ENCODE measurements around the gene SLC13A4.
"Not testable (repeated sequence)": the region's sequence is repeated elsewhere in the genome, so short reads cannot be mapped to it uniquely, and the experiment has no call there.

SLC13A4 gene

DNA sequence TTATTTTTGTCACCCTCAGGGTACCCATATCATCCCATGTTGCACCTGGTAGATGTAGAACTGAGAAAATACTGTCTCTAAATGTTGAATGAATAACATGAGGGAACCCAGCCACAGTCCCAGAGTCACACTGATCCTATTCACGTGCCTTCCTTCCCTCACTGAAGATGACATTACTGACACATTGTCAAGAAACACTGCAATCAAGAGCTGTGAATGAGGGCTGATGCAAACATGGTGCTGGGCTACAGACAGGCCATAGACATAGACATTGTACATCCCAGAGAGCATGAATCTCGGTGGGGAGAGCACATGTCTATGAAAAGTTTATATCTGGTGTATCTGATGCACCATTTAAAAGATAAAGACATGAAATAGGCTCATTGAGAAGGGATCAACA, 9.8 kb downstream of the SLC13A4 start:
- DNase-seq = no peak

DNA sequence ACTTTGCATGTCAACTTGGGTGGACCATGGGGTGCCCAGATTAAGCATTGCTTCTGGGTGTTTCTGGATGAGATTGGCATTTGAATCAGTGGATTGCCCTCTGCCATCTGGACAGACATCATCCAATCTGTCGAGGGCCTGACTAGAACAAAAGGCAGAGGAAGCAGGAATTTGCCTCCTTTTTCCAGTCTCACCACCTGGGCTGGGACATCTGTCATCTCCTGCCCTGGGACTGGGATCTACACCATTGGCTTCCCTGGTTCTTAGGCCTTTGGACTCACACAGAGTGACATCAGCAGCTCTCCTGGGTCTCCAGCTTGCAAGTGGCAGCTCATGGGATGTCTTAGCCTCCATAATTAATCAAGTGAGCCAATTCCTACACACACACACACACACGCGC, 10.3 kb downstream of the SLC13A4 start:
- DNase-seq = no peak

DNA sequence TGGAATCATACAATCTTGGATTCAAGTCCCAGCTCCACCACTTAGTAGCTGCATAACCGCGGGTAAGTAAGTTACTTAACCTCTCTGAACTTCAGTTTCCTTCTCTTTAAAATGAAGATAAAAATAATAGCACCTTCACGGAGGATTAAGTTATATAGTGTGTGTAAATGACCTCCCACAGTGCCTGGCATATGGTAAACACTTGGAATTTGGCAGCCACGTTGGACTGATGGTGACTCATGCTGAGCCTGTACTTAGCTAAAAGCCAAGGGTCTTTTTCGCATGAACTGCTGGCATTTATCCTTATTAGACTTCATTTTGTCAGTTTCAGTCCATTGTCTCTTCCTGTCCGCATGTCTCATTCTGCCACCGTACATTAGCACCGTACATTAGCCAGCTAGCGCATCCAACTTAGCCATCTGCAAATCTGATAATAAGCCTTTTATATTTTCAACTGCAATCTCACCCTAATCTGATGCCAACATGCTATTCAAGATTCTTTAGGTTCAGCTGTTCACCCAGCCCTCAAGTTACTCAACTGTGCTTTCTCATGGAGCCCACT, 11.2 kb downstream of the SLC13A4 start:
- no peak for DNase-seq

- DNase-seq = no peak
Measured at GRCh38 chr7:135715673-135716072, 12.3 kb downstream of the SLC13A4 start.

GRCh38 chr7:135715055-135715522, 12.9 kb downstream of the SLC13A4 start:
- no peak for DNase-seq

- no peak for DNase-seq
Measured at GRCh38 chr7:135714534-135715009, 13.4 kb downstream of the SLC13A4 start.

- no peak for DNase-seq
Measured at GRCh38 chr7:135713836-135714470, 14.0 kb downstream of the SLC13A4 start.

DNA sequence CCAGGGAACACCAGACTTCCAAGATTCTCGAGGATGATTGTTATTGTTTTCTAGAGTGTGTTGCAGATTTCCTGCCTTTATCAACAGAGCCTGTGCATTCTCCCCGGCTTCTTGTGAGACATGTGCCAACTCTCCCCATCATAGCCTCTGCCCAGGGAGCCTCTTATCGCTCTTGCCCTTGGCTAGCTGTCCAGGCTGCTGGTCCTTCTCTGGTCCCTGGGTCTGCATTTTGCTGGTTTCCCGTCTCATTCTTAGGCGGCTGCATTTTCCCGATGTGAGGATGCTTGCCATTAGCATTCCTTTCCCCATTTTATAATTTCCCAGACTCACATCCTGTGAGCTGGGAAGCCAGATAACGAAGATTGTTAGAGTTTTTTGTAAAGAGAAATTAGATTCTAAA, 15.2 kb downstream of the SLC13A4 start:
- DNase-seq = no peak

DNA sequence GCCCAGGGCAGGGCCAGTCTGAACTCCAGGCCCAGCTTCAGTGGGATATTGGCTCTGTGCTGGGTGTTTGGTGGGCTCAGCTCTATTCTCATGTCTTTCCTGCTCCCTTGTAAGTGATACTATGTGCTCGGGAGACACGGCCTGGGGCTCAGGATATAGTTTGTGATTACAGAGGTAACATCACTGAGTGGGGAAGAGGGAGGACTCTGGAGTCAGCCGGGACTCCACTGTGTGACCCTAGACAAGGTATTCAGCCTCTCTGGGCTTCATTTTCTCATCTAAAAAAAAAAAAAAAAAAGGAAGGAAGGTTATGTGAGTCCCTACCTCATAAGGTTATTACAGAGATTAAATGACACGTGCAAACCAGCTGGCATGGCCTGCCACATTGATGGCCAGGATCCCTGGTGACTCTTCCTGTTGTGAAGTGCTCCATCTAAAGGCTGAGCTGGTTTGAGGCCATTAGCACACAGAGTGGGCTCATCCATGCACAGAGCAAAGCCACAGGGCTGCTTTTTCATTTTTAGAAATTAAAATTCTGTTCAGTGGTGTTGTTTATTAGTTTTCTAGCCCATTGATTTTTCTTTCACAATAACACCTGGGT, 15.7 kb downstream of the SLC13A4 start:
- no peak for DNase-seq

GRCh38 chr7:135711139-135711469, 16.9 kb downstream of the SLC13A4 start:
- DNase-seq = no peak

- no peak for DNase-seq
Measured at GRCh38 chr7:135710417-135711138, 17.4 kb downstream of the SLC13A4 start.

GRCh38 chr7:135709508-135709907, 18.5 kb downstream of the SLC13A4 start:
- no peak for DNase-seq

GRCh38 chr7:135708041-135708440, 19.9 kb downstream of the SLC13A4 start:
- no peak for DNase-seq

- no peak for DNase-seq
Measured at GRCh38 chr7:135707570-135707966, 20.4 kb downstream of the SLC13A4 start.

DNA sequence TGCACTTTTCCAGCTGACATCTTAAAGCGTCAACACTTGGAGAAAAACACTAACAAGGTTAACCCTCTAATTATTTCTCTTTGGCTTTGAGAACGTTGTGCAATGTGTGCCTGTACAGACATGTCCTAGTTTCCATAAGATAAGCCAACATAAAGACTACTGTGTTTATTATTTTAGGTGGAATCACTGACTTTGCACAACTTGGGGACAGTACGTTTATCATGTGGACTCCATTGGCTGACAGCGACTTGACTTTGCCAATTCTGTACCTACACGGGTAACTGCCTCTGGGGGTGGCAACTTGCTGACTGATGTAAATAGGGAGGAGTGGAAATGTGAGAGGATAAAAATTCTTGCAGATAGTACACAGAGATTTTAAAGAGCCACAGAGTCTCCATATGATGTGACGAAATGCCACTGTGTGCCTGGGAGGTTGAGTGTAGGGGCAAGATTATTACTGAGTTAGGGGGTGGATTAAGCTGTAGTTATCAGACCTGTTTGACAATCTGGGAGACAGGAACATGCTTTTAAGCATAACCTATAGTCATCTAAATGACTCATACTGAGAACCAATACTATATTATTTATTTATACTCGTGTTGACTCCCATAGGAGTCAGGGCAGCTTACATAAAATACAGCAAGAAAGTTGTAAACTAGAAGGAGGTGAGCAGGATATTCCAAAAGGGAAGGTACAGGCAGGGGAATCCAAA, 21.0 kb downstream of the SLC13A4 start:
- no peak for DNase-seq

DNA sequence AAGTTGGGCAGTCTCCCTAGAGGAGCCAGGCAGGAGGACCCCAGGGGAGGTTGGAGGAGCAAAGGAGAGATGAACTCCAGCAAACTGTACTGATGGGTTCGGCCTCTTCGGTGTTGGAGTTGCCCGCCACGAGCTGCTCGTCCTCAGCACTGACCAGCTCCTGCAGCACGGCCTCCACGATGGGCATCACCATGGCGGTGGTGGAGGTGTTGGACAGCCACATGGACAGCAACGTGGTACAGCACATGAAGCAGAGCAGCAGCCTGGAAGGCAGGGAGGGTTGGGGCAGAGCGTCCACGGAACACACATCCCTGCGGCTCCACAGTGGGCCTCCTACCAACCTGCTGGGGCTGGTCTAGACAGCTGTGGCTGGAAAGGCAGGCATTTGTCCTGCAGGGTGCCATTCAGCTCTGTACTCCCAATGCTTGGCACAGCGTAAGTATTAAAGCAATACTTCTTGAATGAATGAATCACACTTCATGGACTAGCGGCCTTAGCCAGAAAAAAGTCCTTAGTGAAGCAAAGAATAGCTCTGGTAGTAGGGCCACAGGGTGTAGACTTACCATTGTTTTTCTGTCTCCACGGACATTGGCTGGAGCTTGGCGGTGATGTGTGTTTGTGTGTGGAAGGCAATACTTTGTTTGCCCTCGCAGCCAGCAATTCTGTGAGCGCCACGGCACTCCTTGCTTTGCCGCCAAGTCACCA, 21.8 kb downstream of the SLC13A4 start:
- DNase-seq = no peak

GRCh38 chr7:135704698-135705097, 23.3 kb downstream of the SLC13A4 start:
- no peak for DNase-seq

- no peak for DNase-seq
Measured at GRCh38 chr7:135704074-135704473, 23.9 kb downstream of the SLC13A4 start.

DNA sequence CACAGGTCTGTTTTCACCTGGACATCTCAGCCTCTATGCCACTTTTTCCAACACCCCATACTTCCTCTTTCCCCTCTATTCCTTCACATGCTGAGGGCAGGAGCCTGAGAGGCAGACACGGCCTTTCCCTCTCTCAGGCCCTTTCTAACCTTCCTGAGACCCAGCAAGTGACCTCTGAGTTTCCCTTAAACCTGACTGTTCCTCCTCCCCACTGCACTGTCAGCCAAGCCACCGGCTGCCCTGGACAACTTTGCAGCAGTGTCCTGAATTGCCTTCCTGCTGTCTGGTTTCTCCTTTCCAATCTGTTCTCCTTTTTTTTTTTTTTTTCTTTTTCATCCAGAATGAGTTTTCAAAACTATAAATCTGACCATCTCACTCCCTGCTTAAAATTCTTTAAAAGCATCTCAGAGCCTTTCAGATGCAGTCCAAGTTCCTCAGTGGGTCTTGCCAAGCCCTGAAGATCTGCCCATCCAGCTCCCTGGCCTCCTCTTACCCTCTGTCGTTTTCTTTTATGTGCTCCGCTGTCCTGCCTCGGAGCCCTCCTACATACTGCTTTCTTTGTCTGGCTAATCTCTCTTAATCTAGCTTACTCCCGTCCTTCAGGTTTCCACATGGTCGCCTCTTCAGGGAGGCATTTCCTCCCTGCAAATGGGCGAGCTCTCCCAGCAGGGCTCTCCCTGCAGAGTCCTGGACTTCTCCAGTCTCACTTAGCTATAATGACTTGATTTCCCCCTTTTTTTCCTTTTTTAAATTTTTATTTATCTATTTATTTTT, 30.5 kb downstream of the SLC13A4 start:
- DNase-seq = no peak

GRCh38 chr7:135693558-135693957, 34.4 kb downstream of the SLC13A4 start:
- no peak for DNase-seq

GRCh38 chr7:135692606-135693005, 35.4 kb downstream of the SLC13A4 start:
- DNase-seq = not testable (repeated sequence)

GRCh38 chr7:135692055-135692454, 35.9 kb downstream of the SLC13A4 start:
- DNase-seq = no peak

Data from activated naive CD4-positive, alpha-beta T cell treated with anti-CD3 and anti-CD28 coated beads, Interleukin-2, amount 50 U/mL, for 16 hours (primary cell).